ENCODE data around the gene ZSWIM8.

DNA sequence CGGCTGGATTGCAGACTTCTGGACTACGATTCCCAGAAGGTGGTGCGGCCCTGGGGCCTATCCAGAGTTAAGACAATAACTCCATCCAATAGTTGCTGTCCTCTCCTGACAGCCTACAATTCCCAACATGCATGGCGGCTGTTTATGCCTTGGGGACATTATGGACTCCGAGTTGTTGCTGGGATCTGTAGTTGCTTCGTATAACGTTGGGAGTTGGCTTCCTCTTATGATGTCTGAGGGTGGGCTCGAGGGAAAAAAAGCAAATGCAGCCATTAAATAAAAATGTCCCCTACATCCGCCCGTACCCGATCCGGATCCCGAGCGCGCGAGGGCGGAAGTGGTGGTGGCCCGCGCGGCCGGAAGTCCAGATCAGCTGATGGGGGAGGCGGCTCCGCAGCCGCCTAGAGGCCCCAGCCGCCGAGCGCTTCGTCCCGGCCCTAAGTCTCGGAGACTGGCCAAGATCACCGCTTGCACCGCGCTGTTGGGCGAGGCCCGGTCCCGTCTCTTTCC is at the start of gene ZSWIM8:
- TF ChIP-seq, protein P1, sequence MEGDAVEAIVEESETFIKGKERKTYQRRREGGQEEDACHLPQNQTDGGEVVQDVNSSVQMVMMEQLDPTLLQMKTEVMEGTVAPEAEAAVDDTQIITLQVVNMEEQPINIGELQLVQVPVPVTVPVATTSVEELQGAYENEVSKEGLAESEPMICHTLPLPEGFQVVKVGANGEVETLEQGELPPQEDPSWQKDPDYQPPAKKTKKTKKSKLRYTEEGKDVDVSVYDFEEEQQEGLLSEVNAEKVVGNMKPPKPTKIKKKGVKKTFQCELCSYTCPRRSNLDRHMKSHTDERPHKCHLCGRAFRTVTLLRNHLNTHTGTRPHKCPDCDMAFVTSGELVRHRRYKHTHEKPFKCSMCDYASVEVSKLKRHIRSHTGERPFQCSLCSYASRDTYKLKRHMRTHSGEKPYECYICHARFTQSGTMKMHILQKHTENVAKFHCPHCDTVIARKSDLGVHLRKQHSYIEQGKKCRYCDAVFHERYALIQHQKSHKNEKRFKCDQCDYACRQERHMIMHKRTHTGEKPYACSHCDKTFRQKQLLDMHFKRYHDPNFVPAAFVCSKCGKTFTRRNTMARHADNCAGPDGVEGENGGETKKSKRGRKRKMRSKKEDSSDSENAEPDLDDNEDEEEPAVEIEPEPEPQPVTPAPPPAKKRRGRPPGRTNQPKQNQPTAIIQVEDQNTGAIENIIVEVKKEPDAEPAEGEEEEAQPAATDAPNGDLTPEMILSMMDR (conservative IDR thresholded peaks at IDR 0.05; ENCODE audit: low read depth in 2 of 2): no peak
- TF ChIP-seq EZH2 (IDR thresholded peaks at IDR 0.05; ENCODE audit: low read depth, unreplicated experiment) (no peak), POLR2AphosphoS5 (IDR thresholded peaks at IDR 0.05; ENCODE audit: low read depth) (peak; percentile 53), CREB1 (CRISPR knock-in tag; IDR thresholded peaks at IDR 0.05; ENCODE audit: low read depth) (peak; percentile 35), ZNF331 (CRISPR knock-in tag; IDR thresholded peaks at IDR 0.05; ENCODE audit: low read depth) (no peak), ZNF114 (CRISPR knock-in tag; IDR thresholded peaks at IDR 0.05) (no peak), STAT1 (IDR thresholded peaks at IDR 0.05; ENCODE audit: unreplicated experiment) (no peak), EZH2phosphoT487 (IDR thresholded peaks at IDR 0.05; ENCODE audit: unreplicated experiment) (no peak), NANOG (IDR thresholded peaks at IDR 0.05; ENCODE audit: borderline replicate concordance) (no peak), JUNB (IDR thresholded peaks at IDR 0.05; ENCODE audit: unreplicated experiment) (no peak)
- TF ChIP-seq, protein P2, sequence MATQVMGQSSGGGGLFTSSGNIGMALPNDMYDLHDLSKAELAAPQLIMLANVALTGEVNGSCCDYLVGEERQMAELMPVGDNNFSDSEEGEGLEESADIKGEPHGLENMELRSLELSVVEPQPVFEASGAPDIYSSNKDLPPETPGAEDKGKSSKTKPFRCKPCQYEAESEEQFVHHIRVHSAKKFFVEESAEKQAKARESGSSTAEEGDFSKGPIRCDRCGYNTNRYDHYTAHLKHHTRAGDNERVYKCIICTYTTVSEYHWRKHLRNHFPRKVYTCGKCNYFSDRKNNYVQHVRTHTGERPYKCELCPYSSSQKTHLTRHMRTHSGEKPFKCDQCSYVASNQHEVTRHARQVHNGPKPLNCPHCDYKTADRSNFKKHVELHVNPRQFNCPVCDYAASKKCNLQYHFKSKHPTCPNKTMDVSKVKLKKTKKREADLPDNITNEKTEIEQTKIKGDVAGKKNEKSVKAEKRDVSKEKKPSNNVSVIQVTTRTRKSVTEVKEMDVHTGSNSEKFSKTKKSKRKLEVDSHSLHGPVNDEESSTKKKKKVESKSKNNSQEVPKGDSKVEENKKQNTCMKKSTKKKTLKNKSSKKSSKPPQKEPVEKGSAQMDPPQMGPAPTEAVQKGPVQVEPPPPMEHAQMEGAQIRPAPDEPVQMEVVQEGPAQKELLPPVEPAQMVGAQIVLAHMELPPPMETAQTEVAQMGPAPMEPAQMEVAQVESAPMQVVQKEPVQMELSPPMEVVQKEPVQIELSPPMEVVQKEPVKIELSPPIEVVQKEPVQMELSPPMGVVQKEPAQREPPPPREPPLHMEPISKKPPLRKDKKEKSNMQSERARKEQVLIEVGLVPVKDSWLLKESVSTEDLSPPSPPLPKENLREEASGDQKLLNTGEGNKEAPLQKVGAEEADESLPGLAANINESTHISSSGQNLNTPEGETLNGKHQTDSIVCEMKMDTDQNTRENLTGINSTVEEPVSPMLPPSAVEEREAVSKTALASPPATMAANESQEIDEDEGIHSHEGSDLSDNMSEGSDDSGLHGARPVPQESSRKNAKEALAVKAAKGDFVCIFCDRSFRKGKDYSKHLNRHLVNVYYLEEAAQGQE (IDR thresholded peaks at IDR 0.05; ENCODE audit: unreplicated experiment): no peak
- TF ChIP-seq, protein P3, sequence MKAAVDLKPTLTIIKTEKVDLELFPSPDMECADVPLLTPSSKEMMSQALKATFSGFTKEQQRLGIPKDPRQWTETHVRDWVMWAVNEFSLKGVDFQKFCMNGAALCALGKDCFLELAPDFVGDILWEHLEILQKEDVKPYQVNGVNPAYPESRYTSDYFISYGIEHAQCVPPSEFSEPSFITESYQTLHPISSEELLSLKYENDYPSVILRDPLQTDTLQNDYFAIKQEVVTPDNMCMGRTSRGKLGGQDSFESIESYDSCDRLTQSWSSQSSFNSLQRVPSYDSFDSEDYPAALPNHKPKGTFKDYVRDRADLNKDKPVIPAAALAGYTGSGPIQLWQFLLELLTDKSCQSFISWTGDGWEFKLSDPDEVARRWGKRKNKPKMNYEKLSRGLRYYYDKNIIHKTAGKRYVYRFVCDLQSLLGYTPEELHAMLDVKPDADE (IDR thresholded peaks at IDR 0.05): peak; percentile 93

Data from GM23338 (cell line).